NCI-H1417 (cell line): ENCODE results near the gene DMBT1.
A peak's percentile ranks its signal among the peaks of the same experiment; 100 is the strongest.

ENCODE experiments used
- DNase-seq, 3 experiments: peaks; one replicate each; lab custom pipeline; 2025; lab: John Stamatoyannopoulos, UW

The DMBT1 gene

GRCh38 chr10:122560279-122560804 is at the start of gene DMBT1:
DMBT1 (plus strand) TSS chr10:122560754; CDS start chr10:122560771, 17 bp downstream.
- DNase-seq, result no peak

DNA sequence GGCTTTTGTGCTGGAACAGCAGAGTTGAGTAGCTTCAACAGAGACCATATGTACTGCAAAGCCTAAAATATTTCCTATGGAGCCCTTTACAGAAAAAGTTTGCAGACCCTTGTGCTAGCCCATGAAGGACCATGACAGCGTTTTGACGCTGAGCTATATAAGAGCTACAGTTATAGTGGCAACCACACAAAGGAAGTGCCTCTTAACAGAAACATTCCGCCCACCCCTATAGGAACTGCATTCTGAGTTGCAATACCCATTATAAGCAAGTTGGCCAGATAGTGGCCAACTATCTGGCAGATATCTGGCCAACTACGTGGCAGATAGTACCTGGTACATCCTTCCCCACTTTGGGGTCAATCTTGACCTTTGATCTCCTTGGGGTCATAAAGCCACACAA is 47.5 kb upstream of the DMBT1 start:
- DNase-seq, result no peak

GRCh38 chr10:122514045-122514840 is 46.3 kb upstream of the DMBT1 start:
- DNase-seq, result no peak

GRCh38 chr10:122515022-122515424 is 45.5 kb upstream of the DMBT1 start:
- no peak for DNase-seq

DNA sequence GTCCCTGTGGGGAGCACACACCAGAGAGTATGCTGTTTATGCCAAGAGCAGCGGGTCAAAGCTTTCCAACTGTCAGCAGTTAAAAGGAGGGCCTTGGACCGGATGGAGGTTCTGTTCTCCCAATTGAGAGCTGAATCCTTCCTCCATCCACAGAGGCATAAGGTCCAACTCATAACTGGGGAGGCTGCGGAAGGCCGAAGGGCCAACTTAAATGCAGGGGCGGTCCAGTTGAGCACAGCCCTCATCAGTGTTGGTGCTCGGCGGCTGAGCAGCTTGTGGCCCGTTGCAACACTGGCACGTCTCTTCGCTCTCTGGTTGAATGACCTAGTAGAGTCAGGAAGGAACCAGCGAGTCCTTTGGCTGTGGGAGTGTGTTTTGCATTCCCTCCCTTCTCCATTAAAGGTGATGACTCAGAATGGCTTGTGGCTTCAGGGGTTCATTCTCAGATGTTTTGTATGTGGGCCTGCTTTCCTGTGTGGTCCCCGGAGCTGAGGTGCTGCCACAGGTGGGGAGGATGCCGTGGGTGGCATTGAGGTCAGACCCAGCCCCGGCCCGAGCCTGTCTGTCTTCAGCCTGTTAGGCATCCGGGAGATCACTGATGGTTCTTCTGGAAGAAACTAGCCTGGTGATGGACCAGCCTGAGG is 44.8 kb upstream of the DMBT1 start:
- DNase-seq, result no peak

DNA sequence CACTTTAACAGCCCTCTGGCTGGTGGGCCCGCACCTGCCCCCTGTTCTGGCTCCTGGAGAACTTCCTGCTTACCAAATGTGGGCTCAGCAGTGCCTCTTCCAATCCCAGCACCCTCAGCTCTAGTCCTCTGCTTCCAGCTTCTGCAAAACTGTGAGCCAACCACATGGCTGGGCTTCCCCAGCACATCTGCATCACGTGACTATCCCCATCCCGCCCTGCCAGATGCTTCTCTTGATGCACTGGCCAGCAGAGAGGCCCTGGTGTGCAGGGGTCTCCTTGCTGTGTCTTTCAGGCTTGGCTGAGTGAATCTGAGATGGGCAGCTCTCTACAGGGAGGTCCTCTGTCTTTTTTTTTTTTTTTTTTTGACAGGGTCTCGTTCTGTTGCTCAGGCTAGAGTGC is 43.8 kb upstream of the DMBT1 start:
- no peak for DNase-seq

DNA sequence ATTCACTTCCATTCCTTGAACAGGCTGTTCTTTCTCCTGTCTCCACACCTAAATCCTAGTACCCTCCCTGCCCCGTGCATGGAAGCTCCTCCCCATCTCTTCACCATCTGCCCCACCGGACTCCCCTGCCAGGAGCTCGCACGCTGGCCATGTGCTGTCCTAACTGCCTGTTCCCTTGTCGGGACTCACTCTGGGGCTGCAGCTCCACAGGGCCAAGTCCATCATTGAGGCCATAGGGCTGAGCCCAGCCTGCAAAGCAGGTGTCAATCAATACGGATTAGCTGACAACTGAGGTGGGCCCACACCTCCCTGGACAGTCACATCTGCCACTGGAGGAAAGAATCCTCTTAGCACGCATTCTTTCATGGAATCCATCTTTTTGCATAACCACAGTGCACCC is 41.4 kb upstream of the DMBT1 start:
- DNase-seq, result no peak

GRCh38 chr10:122519873-122520272 is 40.7 kb upstream of the DMBT1 start:
- no peak for DNase-seq

- no peak for DNase-seq
These were observed 39.5 kb upstream of the DMBT1 start for GRCh38 chr10:122521011-122521410.

- DNase-seq, result no peak
These were observed 35.7 kb upstream of the DMBT1 start for GRCh38 chr10:122524811-122525210.

DNA sequence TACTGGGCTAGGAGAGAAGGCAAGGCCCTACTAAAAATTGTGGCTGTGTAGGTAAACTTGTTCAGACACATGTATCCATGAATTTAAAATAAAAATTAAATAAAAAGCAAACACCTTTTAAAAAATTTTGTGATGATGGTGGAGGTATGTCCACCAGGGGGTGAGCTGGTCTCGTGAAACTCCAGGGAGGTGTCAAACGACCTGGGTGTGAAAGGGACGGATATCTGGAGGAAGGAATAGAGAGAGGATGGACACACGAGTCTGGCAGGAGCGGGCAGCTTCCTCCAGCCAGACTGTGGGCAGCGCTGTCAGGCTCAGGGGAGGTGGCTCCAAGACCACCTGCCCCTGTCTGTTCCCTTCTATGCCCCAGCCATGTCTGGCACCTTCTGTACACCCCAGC is 34.8 kb upstream of the DMBT1 start:
- peak in 1 of 3 experiments; percentile 4 for DNase-seq

GRCh38 chr10:122526892-122527291 is 33.7 kb upstream of the DMBT1 start:
- DNase-seq, result no peak

GRCh38 chr10:122530177-122530576 is 30.4 kb upstream of the DMBT1 start:
- DNase-seq, result no peak

GRCh38 chr10:122531261-122531660 is 29.3 kb upstream of the DMBT1 start:
- no peak for DNase-seq

DNA sequence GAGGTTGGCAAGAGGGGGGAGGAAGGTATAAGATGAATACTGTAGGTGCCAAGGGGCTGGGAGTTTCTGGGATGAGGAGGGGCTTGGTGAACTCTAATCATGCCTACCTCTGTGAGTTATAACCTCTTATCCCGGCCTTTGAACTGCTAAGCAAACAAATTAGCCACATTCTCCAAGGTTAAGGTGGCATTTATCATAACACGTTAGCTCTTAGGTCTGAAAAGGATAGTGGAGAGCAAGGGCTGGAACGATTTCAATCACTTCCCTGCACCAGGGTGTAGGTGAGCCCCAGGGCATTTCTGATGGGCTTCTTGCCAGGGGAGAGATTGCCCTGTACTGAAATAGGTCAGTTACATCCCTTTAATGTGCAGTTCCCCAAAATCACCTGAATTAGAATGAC is 28.6 kb upstream of the DMBT1 start:
- DNase-seq, result peak in 2 of 3 experiments; percentile 44 to 87

- no peak for DNase-seq
These were observed 27.8 kb upstream of the DMBT1 start for GRCh38 chr10:122532601-122533296.

GRCh38 chr10:122537545-122537944 is 23.0 kb upstream of the DMBT1 start:
- no peak for DNase-seq

- no peak for DNase-seq
These were observed 19.0 kb upstream of the DMBT1 start for GRCh38 chr10:122541541-122542002.

GRCh38 chr10:122543676-122544445 is 16.7 kb upstream of the DMBT1 start:
- no peak for DNase-seq

GRCh38 chr10:122544493-122544892 is 16.1 kb upstream of the DMBT1 start:
- DNase-seq, result no peak

DNA sequence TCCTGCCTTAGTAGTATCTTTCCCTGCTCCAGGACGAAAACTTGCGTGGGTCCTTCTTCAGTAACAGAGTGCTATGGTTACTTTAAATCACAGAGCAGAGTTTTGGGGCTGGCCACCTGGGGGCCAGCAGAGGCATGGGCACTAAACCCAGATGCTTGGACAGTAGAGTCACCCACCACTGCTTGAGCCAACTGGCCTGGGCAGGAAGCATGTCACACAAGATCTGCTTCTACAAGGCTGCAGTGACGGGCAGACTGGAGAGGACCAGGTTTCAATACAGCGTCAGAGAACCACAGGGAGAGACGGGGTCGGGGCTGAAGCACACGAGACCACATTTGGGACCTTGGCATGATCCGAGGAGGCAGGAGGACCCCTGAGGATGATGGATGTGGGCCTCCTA is 14.3 kb upstream of the DMBT1 start:
- no peak for DNase-seq
